GM19043 (cell line): Measurements from ENCODE around the gene PRKCA.

Experiments
- ATAC-seq: cut with Tn5 transposase; IDR thresholded peaks from one replicate; pipeline ENCODE4 v1.9.1; 2021; ENCODE audit warnings: low read depth; ENCODE audit not compliant: unreplicated experiment

Gene PRKCA

DNA sequence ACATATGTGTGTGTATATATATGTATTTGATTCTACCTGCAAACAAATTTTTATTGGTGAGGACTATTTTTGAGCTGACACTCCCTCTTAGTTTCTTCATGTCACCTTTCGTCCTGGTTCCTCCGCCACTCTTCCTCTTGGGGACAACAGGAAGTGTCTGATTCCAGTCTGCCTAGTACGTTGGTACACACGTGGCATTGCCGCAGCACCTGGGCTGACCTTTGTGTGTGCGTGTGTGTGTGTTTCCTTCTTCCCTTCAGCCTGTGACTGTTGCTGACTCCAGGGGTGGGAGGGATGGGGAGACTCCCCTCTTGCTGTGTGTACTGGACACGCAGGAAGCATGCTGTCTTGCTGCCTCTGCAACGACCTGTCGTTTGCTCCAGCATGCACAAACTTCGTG, 503.2 kb downstream of the PRKCA start:
- no peak for ATAC-seq

- no peak for ATAC-seq
Observed at GRCh38 chr17:66807182-66807581, 504.8 kb downstream of the PRKCA start.

DNA sequence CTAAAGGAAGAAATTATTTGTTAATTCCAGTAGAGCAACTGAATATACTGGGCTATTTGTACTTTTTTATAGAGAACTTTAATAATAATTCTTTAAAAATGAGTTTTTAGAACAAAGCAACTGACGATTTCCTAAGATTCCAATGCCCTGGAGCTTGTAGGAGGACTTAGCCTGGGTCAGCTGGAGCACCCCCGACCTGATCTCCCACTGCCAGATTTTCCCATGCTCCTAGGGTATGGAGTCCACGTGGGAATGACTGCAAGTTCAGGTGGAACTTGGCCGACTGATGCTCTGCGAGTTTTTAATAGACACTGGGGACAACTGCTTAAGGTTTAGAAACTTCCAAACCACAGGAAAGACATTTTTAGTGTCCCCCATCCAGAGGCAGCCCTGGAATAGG, 507.0 kb downstream of the PRKCA start:
- no peak for ATAC-seq

DNA sequence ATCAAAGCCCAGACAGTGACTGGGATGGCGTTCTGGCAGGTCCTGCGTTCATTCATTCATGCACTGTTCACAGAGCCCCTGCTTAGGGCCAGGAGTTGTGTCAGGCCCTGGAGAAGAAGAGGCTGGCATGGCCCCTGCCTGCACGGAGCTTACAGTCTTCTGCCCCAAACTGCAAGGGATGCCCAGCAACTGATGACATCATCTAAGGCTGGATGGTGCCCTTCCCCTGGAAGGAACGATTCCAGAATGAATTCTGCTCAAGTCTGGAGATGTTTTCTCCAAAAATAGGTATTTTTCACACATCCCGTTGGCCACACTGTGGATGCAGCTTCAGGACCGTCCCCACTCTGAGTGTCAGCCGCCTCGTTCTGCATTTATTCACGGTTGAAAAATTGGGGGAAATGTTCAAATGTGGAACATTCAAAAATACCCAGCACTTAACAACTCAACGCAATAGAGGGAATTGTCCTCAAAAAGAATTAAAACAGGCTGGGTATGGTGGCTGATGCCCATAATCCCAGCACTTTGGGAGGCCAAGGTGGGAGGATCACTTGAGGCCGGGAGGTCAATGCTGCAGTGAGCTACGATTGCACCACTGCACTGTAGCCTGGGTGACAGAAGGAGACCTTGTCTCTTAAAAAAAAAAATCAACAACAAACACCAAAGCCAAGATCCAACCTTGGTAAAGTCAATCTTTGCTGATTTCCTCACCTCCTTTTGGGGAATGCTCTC, 508.7 kb downstream of the PRKCA start:
- no peak for ATAC-seq

- ATAC-seq: no peak
Observed at GRCh38 chr17:66811683-66812054, 509.3 kb downstream of the PRKCA start.

- no peak for ATAC-seq
Observed at GRCh38 chr17:66812571-66812970, 510.2 kb downstream of the PRKCA start.

DNA sequence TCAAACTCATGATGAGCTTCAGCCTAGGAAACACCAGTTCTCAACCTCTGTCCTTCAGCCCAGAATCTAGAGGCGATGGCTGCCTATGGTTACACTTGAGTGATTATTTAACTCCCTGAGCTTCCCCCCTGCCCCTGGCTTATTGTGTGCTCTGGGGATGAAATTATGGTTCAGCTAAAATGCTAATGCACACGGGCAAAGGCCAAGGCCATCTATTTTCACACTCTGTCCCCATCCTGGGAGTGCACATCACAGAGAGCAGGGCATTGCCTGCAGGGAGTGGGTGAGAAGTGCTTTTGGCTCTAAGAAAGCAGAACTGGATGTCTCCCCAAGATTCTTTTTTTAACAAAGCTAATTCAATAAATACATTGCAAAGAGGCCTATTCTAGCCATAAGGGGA, 510.9 kb downstream of the PRKCA start:
- ATAC-seq: no peak

DNA sequence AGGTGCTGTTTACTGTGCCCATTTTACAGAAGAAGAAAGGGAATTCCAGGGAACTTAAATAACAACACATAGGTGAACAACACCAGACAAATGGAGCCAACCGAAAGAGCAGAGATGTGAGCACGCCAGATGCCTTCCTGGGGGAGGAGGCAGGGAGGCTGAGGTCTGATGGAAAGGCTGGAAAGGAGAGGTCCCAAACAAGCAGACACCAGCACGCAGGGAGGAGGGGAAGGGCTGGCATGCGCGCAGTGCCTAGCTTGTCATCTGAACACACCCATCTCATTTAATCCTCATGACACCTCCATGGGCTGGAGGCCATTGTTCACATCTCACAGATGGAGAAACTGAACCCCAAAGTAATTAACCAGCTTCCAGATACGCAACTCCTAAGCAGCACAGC, 511.6 kb downstream of the PRKCA start:
- ATAC-seq: no peak

DNA sequence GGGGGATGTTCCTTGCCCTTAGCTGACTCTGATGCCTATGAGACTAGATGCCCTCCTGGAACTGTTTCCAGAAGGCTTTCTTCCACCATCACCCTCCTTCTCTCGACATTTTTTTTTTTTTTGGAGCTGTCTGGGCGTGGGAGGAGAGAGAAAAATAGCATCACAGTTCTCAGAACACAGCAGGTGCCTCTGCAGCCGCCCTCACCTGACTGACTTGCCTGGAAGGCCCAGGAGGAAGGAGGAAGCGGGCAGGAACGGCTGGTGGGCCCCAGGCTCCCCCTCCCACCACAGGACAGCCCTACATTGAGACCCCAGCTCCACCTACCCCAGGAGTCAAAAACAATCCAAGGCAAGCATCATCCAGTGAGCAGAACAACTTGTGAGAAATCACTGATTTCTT, 512.2 kb downstream of the PRKCA start:
- ATAC-seq: no peak

DNA sequence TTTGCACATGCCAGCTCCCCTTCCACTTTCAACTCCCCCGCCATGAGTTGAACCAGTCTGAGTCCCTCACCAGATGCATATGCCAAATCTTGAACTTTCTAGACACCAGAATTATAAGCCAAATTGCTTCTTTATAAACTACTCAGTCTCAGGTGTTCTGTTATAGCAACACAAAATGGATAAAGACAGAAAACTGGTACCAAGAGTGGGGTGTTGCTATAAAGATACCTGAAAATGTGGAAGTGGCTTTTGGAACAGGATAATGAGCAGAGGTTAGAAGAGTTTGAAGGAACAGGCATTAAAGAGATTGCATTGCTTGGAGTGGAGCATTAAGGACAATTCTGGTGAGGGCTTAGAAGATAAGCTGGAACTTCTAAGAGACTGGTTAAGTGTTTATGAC, 515.3 kb downstream of the PRKCA start:
- no peak for ATAC-seq

GRCh38 chr17:66819466-66819865, 517.1 kb downstream of the PRKCA start:
- no peak for ATAC-seq

- no peak for ATAC-seq
Observed at GRCh38 chr17:66822009-66822408, 519.6 kb downstream of the PRKCA start.

DNA sequence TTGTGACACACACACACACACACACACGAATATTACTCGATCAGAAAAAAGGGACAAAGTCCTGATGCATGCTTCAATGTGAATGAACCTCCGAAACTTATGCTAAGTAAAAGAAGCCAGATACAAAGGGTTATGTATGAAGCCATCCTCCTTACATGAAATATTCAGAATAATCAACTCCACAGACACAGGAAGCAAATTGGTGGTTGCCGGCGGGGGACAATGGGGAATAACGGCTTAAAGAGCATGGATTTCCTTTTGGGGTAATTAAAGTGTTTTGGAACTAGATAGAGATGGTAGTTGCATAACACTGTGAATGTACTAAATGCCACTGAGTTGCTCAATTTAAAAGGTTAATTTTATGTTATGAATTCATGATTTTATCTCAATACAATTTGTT, 524.4 kb downstream of the PRKCA start:
- no peak for ATAC-seq

GRCh38 chr17:66829386-66829864, 527.0 kb downstream of the PRKCA start:
- ATAC-seq: no peak

DNA sequence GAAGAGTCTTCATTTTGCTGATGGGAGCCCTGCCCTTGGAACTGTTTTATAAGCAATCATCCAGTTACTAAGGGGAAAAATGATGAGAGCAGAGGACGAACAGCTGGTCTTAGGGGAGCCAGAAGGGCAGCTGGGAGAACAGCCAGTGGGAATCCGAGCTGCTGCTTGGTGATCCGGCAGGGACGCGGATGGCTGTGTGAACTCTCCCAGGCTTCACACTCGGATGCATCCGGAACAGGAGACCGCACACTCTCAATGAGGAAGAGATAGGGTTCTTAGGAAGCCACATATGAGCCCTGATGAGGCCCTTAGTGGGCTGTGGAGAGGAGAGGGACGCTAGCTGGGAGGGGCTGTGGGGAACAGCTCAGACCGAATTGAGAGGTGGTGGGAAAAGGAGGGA, 527.5 kb downstream of the PRKCA start:
- no peak for ATAC-seq

DNA sequence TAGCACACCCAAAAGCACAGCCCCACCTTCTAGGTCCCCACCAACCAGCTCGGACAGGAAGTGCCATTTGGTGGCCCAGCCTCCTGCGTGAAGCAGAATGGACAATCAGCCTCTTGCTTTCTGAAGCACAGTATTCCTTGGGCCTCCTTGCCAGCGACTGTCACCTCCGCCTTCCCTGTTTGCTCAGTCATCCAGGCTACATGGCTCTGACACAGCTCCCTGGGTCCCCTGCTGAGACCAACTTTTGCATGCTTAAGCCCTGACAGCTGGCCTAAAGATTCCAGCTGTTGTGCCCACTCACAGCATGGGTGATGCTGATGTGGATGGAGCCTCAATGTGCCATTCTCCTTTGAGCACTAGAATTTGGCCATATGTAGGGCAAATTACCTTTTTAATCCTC, 528.0 kb downstream of the PRKCA start:
- ATAC-seq: no peak

- no peak for ATAC-seq
Observed at GRCh38 chr17:66831383-66832210, 529.2 kb downstream of the PRKCA start.

- ATAC-seq: no peak
Observed at GRCh38 chr17:66833201-66833600, 530.8 kb downstream of the PRKCA start.

DNA sequence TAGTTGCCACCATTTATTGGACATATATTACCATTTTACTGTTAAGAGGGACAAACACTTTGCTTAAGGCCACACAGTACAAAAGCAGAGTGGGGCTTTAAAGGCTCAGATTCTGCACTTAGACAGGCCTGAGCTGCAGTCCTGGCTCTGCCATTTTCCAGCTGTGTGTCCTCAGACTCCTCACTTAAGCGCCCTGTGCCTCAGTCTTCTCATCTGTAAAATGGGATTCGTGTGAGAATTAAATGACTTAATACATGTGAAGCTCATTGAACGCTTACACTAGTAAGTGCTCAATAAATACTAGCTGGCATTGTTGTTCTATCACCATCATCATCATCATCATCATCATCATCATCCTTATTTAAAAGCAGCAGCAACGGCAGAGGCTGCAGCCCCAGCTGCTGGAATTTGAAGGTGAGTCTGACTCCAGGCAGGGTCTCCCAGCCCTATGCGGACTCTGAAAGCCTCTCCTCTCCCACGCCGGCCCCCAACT, 532.1 kb downstream of the PRKCA start:
- ATAC-seq: no peak

DNA sequence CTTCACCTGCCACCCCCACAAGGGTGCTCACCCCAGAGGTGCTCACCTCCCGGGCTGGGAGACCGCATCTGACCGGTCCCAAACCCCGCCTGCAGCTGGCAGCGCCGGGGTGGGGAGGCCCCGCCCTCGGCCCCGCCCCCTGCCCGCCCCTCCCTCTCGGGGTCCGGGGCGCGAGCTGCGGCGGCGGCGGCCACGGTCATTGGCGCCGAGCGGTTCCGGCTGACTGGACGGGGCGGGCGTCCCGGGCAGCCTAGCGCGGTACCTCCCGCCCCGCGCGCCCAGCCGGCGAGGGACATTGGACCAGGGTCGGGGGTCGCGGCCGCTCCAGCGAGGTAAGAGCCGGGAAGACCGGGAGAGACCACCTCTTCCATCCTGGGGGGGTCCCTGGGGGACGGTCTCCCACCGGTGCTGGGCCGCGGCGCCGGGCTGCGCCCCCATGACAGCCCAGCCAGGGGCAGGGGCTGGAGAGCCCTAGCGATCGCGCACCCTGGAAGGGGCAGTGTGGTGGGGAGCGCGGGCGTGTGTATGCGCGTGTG, 532.6 kb downstream of the PRKCA start, which contains the start of gene CACNG5:
TSS of gene CACNG5 (plus strand) at position 199 of the 536 bp plus-strand sequence. CDS start 42,216 bp downstream, outside the sequence.
- ATAC-seq: no peak

DNA sequence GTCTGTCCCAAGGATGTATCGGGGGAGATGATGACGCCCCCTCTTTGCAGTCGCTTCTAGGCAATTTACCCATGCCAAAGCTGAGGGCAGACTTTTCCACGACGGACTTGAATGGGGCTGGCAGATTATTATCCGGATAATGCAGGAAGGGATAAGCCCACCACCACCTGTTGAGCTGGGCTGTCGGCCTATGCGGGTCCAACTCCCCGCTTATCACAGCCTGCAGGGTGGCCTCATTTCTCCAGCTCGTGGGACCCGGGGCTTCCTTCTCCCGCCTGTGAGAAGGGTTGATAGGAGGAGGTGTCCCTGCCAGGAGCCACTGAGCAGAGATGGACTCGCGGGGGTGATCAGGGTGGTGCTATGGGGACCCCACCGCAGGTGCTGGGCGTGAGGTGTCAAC, 533.1 kb downstream of the PRKCA start:
- no peak for ATAC-seq
